Hematopoietic multipotent progenitor cell treated with erythropoietin and hydrocortisone succinate and interleukin-3 and kit ligand, for 15 days (in vitro differentiated cells): ENCODE results near the gene GPX8.

Experiments used
- DNase-seq: peaks from one replicate; pipeline ENCODE4 v3.0.0-alpha.2; 2015; ENCODE audit warnings: low spot score

GPX8 gene

GRCh38 chr5:55159763-55160492, at the start of gene GPX8:
TSS of gene GPX8 (plus strand) at chr5:55160171. CDS start at chr5:55160193, 22 bp downstream.
- DNase-seq, result no peak

GRCh38 chr5:55110217-55110616, 49.8 kb upstream of the GPX8 start:
- DNase-seq, result no peak

GRCh38 chr5:55113327-55113726, 46.6 kb upstream of the GPX8 start:
- no peak for DNase-seq

- DNase-seq, result no peak
Measured at GRCh38 chr5:55114061-55114460, 45.9 kb upstream of the GPX8 start.

GRCh38 chr5:55123365-55123764, 36.6 kb upstream of the GPX8 start:
- DNase-seq, result no peak

- no peak for DNase-seq
Measured at GRCh38 chr5:55134053-55134722, 25.8 kb upstream of the GPX8 start.

- no peak for DNase-seq
Measured at GRCh38 chr5:55136521-55136920, 23.4 kb upstream of the GPX8 start.

GRCh38 chr5:55140908-55141665, 18.9 kb upstream of the GPX8 start:
- no peak for DNase-seq

GRCh38 chr5:55141945-55142690, 17.9 kb upstream of the GPX8 start:
- DNase-seq, result no peak

GRCh38 chr5:55143624-55144023, 16.3 kb upstream of the GPX8 start:
- DNase-seq, result no peak

GRCh38 chr5:55146080-55146479, 13.9 kb upstream of the GPX8 start:
- DNase-seq, result no peak

GRCh38 chr5:55146543-55147151, 13.3 kb upstream of the GPX8 start:
- peak; percentile 64 for DNase-seq

- no peak for DNase-seq
Measured at GRCh38 chr5:55149308-55149795, 10.6 kb upstream of the GPX8 start.

GRCh38 chr5:55151923-55152842, 7.8 kb upstream of the GPX8 start:
- DNase-seq, result no peak

GRCh38 chr5:55154873-55155272, 5.1 kb upstream of the GPX8 start:
- no peak for DNase-seq

GRCh38 chr5:55160493-55161209, 680 bp downstream of the GPX8 start:
- no peak for DNase-seq

- no peak for DNase-seq
Measured at GRCh38 chr5:55162666-55163065, 2.7 kb downstream of the GPX8 start.

- no peak for DNase-seq
Measured at GRCh38 chr5:55171471-55171870, 11.5 kb downstream of the GPX8 start.

GRCh38 chr5:55172051-55172899, 12.3 kb downstream of the GPX8 start:
- DNase-seq, result peak; percentile 78
